GM23338 (cell line): ENCODE data around the gene MAMLD1. TPM values are rescaled to one million over a fixed set of nuclear protein-coding genes. Genes with fewer than 3 reads are reported as not detected.

Source experiments
- polyA plus RNA-seq: library from polyadenylated mRNA; unstranded; fragments of >200 nt; fragmentation: Nextera tagmentation; extraction: Ambion mirVana; gene quantifications from 2 replicates; pipeline ENCODE4 v1.2.1, GENCODE V29; 2016
- total RNA-seq: library from RNA; depleted of rRNA; stranded (reverse); fragments of >200 nt; shearing (Covaris generic); gene quantifications from 2 replicates; pipeline ENCODE4 v1.2.3, GENCODE V29; 2014; rRNA removed

MAMLD1 gene
- total and polyA plus RNA-seq, 2 experiments from 2014 or later: 0.13 to 0.21 TPM

Other genes with a start within 250 kb of the MAMLD1 start
- 6.1 and 8.7 TPM in 2 replicates for gene MTM1, start 205.3 kb downstream of the MAMLD1 start, total RNA-seq
- 2.2 and 3.2 TPM in 2 replicates for gene MTM1, start 205.3 kb downstream of the MAMLD1 start, polyA plus RNA-seq